GM12872 (cell line): ENCODE results near the gene EMILIN2.

Experiments used
- TF ChIP-seq, protein P1 (sequence below): IDR thresholded peaks from 3 replicates; pipeline ENCODE4 v1.5.1; 2011; ENCODE audit warnings: low read depth, mild to moderate bottlenecking, low read length, moderate library complexity; ENCODE audit not compliant: insufficient read depth

Gene EMILIN2

DNA sequence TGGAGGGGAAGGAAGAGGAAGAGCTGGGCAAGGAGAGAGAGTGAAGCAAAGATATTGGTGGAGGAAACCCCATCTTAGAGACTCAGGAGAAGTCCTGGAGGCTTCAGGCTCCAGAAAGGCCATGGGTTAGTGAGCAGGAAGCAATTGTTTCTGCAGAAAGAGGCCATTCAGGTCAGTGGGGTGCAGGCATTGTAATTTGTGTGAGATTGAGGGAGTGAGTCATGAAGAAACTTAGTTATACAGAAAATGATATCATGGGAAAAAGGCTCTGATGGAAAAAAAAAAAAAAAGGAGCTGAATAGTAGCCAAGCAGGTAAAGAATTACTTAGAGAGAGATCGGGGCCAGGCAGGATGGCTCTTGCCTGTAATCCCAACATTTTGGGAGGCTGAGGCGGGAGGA lies 4.0 kb downstream of the EMILIN2 start:
- TF ChIP-seq, protein P1, sequence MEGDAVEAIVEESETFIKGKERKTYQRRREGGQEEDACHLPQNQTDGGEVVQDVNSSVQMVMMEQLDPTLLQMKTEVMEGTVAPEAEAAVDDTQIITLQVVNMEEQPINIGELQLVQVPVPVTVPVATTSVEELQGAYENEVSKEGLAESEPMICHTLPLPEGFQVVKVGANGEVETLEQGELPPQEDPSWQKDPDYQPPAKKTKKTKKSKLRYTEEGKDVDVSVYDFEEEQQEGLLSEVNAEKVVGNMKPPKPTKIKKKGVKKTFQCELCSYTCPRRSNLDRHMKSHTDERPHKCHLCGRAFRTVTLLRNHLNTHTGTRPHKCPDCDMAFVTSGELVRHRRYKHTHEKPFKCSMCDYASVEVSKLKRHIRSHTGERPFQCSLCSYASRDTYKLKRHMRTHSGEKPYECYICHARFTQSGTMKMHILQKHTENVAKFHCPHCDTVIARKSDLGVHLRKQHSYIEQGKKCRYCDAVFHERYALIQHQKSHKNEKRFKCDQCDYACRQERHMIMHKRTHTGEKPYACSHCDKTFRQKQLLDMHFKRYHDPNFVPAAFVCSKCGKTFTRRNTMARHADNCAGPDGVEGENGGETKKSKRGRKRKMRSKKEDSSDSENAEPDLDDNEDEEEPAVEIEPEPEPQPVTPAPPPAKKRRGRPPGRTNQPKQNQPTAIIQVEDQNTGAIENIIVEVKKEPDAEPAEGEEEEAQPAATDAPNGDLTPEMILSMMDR, result no peak

DNA sequence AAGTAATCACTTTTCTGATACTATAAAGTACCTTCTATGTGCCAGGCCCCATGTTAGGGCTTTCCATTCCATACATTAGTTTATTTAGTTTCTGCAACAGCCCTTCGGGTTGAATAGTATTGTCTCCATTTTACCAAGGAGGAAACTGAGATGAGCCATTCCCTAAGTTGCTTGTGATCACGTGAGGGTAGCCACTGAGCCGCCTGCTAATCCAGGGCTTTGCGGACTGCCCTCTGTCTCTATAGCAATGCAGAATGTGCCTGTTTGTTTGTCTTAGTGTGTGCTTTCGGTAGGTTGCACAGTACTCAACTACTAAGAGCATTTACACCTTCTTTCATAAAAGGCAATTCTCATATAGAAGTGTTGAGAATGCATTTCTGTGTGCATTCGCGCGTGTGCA lies 5.0 kb downstream of the EMILIN2 start:
- TF ChIP-seq, protein P1, result no peak

DNA sequence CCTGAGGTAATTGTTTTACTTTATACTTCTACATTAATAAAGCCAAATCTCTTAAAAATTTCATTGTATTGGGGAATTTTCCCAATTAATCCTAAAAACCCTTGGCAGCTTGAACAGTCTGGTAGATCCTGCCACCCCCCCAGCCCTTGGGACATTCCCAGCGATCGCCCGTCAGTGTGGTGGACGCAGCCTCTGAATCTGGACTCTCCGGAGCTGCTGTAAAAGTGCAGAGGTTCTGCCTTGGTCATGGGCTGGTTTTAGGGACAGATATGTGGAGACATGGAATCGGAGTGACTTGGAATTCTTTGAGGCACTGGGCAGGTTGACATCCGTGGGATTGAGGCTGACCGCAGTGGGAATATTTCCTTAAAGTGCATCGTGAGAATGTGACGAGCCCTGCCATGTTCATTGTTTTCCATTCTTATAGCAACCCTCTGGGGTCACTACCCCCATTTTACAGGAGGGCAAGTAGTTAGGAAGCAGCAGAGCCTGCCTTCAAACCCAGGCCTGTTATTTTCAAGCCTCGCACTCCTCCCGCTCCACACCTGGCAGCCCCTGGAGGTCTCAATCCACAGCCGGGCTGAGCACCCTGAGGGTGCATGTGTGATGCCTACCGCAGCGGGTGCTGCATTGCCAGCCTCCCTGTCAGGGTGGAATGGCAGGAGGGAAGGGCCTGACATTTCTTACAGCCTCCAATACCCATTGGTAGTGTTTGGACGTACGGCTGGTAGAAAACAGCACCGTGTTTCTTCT lies 6.5 kb downstream of the EMILIN2 start:
- TF ChIP-seq, protein P1, result no peak

DNA sequence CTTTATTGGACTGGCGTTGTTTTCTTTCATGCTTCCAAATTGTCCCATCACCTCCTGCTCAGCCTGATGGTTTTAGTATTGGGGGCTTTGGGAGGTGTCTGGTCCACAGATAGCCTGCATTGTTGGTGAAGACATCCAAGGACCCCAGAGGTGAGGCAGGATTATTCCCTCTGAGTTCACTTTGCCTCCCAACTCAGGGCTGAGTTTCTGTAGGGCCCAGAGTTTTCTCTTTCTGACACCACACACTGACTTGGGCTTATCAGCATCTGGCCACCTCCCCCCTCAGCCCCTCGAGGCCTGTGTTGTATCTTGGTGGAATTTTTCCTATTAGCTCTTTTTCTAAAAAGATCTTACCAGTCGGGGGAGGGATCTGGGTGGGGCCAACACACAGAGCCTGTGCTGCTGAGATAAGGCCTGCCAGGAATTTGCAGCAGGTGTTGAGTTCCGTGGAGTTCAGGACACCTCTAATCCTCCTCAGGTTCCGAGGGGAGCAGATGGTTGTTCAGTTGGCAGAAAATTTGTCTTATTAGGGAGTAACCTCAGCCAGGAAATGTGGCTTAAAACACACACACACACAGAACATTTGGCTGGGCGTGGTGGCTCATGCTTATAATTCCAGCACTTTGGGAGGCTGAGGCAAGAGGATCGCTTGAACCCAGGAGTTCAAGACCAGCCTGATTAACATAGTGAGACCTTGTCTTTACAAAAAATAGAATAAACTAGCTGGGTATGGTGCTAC lies 7.3 kb downstream of the EMILIN2 start:
- TF ChIP-seq, protein P1, result no peak

DNA sequence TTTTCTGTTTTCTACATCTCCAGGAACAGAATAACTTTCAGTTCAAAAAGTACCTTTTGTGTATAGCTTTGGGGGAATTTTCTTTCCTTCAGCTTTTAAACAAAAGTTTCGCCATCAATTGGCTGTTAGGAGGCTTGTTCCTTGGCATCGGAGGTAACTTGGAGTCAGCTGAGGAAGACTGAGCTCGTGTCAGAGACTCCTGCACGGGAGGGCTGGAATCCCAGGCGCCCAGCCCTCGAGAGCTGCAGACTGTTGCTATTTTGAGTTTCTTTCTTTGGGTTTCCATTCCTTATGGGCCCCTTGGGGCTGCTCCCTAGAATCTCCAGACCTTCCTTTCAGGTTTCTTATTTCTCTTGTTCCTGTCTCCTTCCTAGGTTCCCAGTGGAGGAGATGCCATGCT lies 8.1 kb downstream of the EMILIN2 start:
- TF ChIP-seq, protein P1, result no peak

DNA sequence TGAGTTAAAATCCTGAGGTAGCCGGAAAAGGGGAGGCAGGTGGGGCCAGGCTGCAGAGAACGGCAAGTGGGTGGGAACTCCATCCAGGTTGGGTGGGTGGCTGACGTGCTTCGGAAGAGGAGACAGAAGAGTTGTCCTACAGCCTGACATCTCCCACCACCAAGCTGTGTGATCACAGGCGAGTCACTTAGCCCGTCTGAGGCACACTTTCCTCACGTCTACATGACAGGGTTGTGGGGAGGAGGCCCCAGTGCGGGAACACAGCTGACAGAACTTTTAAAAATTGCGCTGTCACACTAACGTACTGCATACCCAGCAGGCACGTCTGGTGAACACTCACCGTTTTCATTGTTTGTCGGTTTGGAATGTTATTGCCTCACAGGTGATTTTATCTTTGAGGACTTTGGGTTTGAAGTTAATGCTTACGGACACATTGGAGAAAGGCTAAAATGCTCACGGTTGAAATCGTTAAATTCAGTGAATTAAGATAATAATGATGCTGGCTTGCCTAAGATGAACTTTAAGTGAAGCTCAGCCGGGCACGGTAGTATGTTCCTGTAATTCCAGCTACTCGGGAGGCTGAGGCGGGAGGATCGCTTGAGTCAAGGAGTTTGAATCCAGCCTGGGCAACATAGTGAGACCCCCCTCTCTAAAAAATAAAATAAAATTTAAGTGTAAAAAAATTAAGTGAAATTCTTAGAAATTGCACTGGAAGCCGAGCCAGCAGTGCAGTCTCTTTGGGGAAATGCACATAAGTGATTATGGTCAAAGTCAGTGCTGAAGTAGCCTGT lies 8.9 kb downstream of the EMILIN2 start:
- TF ChIP-seq, protein P1, result no peak

DNA sequence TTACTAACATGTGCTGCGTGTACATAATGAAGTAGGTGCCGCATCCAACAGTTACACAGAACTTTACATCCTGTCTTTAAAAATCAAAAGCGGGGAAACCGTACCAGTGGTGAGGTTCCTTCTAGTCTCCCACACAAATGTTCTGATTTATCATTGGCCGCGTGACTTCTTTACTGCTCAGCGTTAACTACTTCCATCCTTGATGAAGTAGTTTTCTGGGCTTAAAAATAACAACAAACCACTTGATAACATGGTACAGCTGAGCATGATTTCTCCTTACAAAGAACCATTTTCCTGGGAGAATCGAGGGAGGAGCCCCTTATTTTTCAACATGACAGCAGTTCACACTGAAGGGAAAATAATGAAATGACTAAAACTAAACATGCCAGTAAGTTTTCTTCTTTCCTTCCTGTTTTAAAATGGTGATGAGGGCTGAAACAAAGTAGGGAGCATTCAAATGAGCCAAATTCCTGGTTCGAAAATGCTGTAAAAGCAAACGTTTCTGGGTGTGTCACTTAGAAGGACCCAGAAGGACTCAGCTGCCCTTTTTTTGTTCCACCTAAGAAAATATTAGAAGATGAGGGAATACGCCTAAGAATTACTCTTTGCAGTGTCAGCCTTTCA lies 9.9 kb downstream of the EMILIN2 start:
- TF ChIP-seq, protein P1, result no peak
